ENCODE results near the gene RPL29. TPM values are rescaled to one million over a fixed set of nuclear protein-coding genes. Genes with fewer than 3 reads are reported as not detected.

The RPL29 gene
- total and polyA plus RNA-seq, 2 of the 13 experiments (the other 11 are each of a cell fraction or from before 2014, with no cell fraction given), result 1,348 to 2,263 TPM

DNA sequence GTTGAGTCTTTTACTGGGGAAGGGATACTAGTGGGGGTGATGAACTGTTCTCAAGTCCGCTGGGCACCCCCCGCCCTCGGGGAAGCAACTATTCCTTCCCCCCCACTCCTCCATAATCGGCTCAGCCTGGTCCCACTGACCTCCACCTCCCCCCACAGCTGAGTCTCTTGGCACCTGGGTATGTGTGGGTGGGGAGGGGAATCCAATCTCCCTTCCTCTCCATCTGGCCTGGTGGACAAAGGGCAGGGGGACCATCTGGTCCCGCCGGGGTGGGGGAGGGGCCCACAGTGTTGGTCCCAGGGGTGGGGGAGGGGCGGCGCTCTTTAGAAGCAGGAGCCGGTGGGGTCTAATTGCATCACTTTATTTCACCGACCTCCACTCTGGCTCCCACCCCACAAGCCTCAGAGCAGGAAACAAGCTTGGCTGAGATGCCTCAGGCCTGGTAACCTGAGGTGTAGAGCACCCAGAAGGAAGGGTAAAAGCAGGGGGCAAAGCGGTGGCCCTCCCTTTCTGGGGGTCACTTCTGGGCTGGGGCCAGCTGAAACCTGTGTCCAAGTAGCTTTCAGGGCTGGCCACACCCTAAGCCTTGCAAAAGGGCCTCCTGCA is 27.4 kb downstream of the RPL29 start (continued):
- TF ChIP-seq PAXIP1 (CRISPR knock-in tag; conservative IDR thresholded peaks at IDR 0.05), result peak; percentile 75
- peak; percentile 80; the same call in 1 of the 2 replicates for TF ChIP-seq TFAP4 (IDR thresholded peaks at IDR 0.05; ENCODE audit: borderline replicate concordance, low read depth)
- TF ChIP-seq ZNF891 (CRISPR knock-in tag; IDR thresholded peaks at IDR 0.05), result 0 out of 2 replicates have a peak, but pooled peaks have one; percentile 11
- no peak for TF ChIP-seq ZNF558 (CRISPR knock-in tag; IDR thresholded peaks at IDR 0.05; ENCODE audit: borderline replicate concordance)
- TF ChIP-seq CCDC6 (CRISPR knock-in tag; IDR thresholded peaks at IDR 0.05), result no peak
- TF ChIP-seq FOXO1 (CRISPR knock-in tag; IDR thresholded peaks at IDR 0.05), result no peak
- no peak for TF ChIP-seq NFIB (CRISPR knock-in tag; IDR thresholded peaks at IDR 0.05; ENCODE audit: borderline replicate concordance)
- TF ChIP-seq, protein P1, sequence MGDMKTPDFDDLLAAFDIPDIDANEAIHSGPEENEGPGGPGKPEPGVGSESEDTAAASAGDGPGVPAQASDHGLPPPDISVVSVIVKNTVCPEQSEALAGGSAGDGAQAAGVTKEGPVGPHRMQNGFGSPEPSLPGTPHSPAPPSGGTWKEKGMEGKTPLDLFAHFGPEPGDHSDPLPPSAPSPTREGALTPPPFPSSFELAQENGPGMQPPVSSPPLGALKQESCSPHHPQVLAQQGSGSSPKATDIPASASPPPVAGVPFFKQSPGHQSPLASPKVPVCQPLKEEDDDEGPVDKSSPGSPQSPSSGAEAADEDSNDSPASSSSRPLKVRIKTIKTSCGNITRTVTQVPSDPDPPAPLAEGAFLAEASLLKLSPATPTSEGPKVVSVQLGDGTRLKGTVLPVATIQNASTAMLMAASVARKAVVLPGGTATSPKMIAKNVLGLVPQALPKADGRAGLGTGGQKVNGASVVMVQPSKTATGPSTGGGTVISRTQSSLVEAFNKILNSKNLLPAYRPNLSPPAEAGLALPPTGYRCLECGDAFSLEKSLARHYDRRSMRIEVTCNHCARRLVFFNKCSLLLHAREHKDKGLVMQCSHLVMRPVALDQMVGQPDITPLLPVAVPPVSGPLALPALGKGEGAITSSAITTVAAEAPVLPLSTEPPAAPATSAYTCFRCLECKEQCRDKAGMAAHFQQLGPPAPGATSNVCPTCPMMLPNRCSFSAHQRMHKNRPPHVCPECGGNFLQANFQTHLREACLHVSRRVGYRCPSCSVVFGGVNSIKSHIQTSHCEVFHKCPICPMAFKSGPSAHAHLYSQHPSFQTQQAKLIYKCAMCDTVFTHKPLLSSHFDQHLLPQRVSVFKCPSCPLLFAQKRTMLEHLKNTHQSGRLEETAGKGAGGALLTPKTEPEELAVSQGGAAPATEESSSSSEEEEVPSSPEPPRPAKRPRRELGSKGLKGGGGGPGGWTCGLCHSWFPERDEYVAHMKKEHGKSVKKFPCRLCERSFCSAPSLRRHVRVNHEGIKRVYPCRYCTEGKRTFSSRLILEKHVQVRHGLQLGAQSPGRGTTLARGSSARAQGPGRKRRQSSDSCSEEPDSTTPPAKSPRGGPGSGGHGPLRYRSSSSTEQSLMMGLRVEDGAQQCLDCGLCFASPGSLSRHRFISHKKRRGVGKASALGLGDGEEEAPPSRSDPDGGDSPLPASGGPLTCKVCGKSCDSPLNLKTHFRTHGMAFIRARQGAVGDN (CRISPR knock-in tag; IDR thresholded peaks at IDR 0.05), result 0 out of 2 replicates have a peak, but pooled peaks have one; percentile 36
- peak; percentile 40; the same call in 1 of the 2 replicates for TF ChIP-seq ZNF772 (CRISPR knock-in tag; IDR thresholded peaks at IDR 0.05)
- peak; percentile 90 for TF ChIP-seq AGO2 (optimal IDR thresholded peaks at IDR 0.05; ENCODE audit: low read depth, low read length)
- TF ChIP-seq ZNF225 (CRISPR knock-in tag; IDR thresholded peaks at IDR 0.05), result 0 out of 2 replicates have a peak, but pooled peaks have one; percentile 2
- TF ChIP-seq POLR2G (IDR thresholded peaks at IDR 0.05; ENCODE audit: low read depth, low read length), result peak; percentile 47
- TF ChIP-seq ZSCAN29 (CRISPR knock-in tag; conservative IDR thresholded peaks at IDR 0.05), result no peak
- peak; percentile 42; the same call in 1 of the 2 replicates for TF ChIP-seq HNF4G (IDR thresholded peaks at IDR 0.05; ENCODE audit: borderline replicate concordance, low read depth, low read length)
- no peak for TF ChIP-seq HNF4G (CRISPR knock-in tag; IDR thresholded peaks at IDR 0.05; ENCODE audit: borderline replicate concordance, low read depth)
- peak; percentile 56; the same call in 1 of the 2 replicates for TF ChIP-seq ZNF761 (CRISPR knock-in tag; conservative IDR thresholded peaks at IDR 0.05)
- TF ChIP-seq CHD2 (IDR thresholded peaks at IDR 0.05; ENCODE audit: low read depth, low read length), result no peak
- TF ChIP-seq ZNF124 (CRISPR knock-in tag; IDR thresholded peaks at IDR 0.05), result 0 out of 2 replicates have a peak, but pooled peaks have one; percentile 6

Measured in HepG2 (cell line).